Suprapubic skin (tissue), 4 donors: ENCODE results near the gene GSTT2B. TPM values are rescaled to one million over a fixed set of nuclear protein-coding genes. Genes with fewer than 3 reads are reported as not detected.
"Not testable (repeated sequence)": the region's sequence is repeated elsewhere in the genome, so short reads cannot be mapped to it uniquely, and the experiment has no call there.

Source experiments
- DNase-seq, 2 donors: peaks; one replicate each; pipeline ENCODE4 v3.0.0-alpha.2; 2019; ENCODE audit warnings: low spot score in 2 of 2
- H3K27ac ChIP-seq: fragments of 200-600 bp; sonication (generic); one replicate; pipeline ENCODE4 v1.5.1; 2019
- H3K27me3 ChIP-seq: fragments of 200-600 bp; sonication (generic); one replicate; pipeline ENCODE4 v1.5.1; 2019
- H3K36me3 ChIP-seq: fragments of 200-600 bp; sonication (generic); one replicate; pipeline ENCODE4 v1.5.1; 2019
- H3K4me1 ChIP-seq: fragments of 200-600 bp; sonication (generic); one replicate; pipeline ENCODE4 v1.5.1; 2019
- H3K4me3 ChIP-seq: fragments of 200-600 bp; sonication (generic); one replicate; pipeline ENCODE4 v1.5.1; 2019; ENCODE audit warnings: mild to moderate bottlenecking
- H3K9me3 ChIP-seq: fragments of 200-600 bp; sonication (generic); one replicate; pipeline ENCODE4 v1.5.1; 2019
- CTCF ChIP-seq, 2 donors: fragments of 200-600 bp in 1 of 2; fragments of 450-650 bp in 1 of 2; sonication (generic) in 1 of 2; IDR thresholded peaks; one replicate each; pipeline ENCODE4 v1.5.1; 2016 to 2019; ENCODE audit warnings: antibody characterized with exemption in 2 of 2, mild to moderate bottlenecking in 1 of 2, moderate library complexity in 1 of 2
- EP300 ChIP-seq: sonication (generic); formaldehyde crosslinking; IDR thresholded peaks from one replicate; pipeline ENCODE4 v1.6.1; 2017; ENCODE audit warnings: antibody characterized with exemption
- POLR2A ChIP-seq, 2 donors: fragments of 450-650 bp; IDR thresholded peaks; one replicate each; pipeline ENCODE4 v1.6.1; 2017; ENCODE audit warnings: antibody characterized with exemption in 2 of 2, mild to moderate bottlenecking in 2 of 2, moderate library complexity in 2 of 2
- POLR2AphosphoS5 ChIP-seq, 3 donors: sonication (generic); formaldehyde crosslinking; IDR thresholded peaks; one replicate each; pipeline ENCODE4 v1.6.1; 2017; ENCODE audit warnings: antibody characterized with exemption in 3 of 3
- WGBS: methylation state at CpG from one replicate; pipeline ENCODE4 v1.1.5; 2018; 5-methylcytosine and 5-hydroxymethylcytosine counted together
- total RNA-seq, 4 donors: library from RNA; depleted of rRNA; stranded (reverse); fragments of >200 nt; gene quantifications; one replicate each; pipeline ENCODE4 v1.1.0, GENCODE V29; 2016

GSTT2B gene
- total RNA-seq, 4 donors from 2014 or later: 3.2 to 13.5 (median 6.7) TPM

DNA sequence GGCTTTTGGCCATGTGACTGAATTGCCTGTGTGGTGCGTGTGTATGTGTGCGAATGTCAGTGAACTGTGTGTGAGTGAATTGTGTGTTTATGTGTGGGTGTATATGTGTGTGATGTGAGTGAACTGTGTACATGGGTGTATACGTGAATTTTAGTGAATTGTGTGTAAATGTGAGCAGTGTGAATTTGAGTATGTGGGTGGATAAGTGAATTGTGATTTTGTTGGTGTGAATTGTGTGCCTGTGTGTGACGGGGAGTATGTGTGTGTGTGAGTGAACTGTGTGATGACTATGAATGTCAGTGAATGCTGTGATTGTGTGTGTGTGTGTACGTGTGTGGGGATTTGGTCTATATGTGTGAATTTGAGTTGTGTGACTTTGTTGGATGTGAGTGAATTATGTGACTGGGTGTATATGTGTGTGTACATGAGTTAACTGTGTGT lies 9.2 kb upstream of the GSTT2B start:
- TF ChIP-seq EP300 (no peak), POLR2A (IDR thresholded peaks at IDR 0.05) (no peak), POLR2AphosphoS5 (IDR thresholded peaks at IDR 0.05) (no peak), CTCF (IDR thresholded peaks at IDR 0.05) (no peak)
- Histone ChIP-seq H3K36me3 (peaks cover 23% of the 10 kb centered on the region), H3K9me3 (no peaks in the 10 kb centered on the region), H3K4me1 (peaks cover 3% of the 10 kb centered on the region), H3K27ac (no peak overlapping the region), H3K27me3 (no peaks in the 10 kb centered on the region), H3K4me3 (no peak overlapping the region)
- 73% methylated on average over 5 of the region's 5 CpGs for WGBS
- DNase-seq: no peak

DNA sequence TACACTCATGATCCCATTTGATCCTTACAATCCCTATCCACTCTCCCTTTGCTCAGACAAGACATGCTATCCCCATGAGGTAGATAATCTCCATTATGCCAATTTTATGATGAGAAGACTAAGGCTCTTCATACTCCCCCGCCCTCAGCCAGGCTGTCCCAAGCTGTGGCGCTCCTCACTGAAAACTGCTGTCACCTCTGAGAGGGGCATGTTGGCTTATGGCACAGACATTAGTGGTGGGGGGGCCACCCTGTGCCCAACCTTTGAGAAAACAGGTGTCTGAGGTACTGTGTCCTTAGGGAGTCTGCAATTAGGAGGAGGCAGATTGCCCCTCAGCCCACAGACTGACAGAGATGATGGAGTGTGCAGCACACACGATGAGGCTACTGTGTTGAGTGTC lies 8.1 kb upstream of the GSTT2B start:
- Histone ChIP-seq H3K27me3 (no peaks in the 10 kb centered on the region), H3K36me3 (peaks cover 23% of the 10 kb centered on the region), H3K4me1 (peaks cover 3% of the 10 kb centered on the region), H3K9me3 (no peaks in the 10 kb centered on the region), H3K27ac (no peak overlapping the region), H3K4me3 (no peak overlapping the region)
- DNase-seq: no peak
- WGBS: 90% methylated on average over 2 of the region's 3 CpGs
- TF ChIP-seq CTCF (IDR thresholded peaks at IDR 0.05) (no peak), POLR2A (IDR thresholded peaks at IDR 0.05) (no peak), POLR2AphosphoS5 (IDR thresholded peaks at IDR 0.05) (no peak), EP300 (no peak)

DNA sequence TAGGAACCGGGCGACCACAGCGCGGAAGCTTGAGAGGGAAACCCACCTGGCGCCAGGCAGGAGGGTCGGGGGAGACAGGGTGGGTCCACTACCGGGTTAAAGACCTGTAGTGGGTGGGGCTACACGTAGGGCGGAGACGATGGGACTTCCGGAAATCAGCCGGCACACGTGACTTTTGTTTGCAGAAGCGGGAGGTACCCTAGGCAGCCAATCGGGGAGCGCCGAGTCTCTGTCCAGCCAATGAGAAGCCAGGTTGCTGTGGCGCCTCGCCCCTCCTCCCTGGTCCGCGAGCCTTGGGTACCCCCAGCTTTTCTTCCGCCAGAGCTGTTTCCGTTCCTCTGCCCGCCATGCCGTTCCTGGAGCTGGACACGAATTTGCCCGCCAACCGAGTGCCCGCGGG lies 5.6 kb upstream of the GSTT2B start, which contains the start of gene DDTL:
TSS of gene DDTL (plus strand) at position 321 of the 400 bp plus-strand sequence. CDS start at position 348, 27 bp downstream.
- peaks cover 20% of the 10 kb centered on the region for H3K36me3 ChIP-seq
- not testable (repeated sequence) for H3K27ac ChIP-seq, H3K27me3 ChIP-seq, H3K4me3 ChIP-seq, H3K9me3 ChIP-seq, H3K4me1 ChIP-seq, DNase-seq
- whole genome bisulfite sequencing: no CpG with 5 or more reads among the region's 30 CpGs

GRCh38 chr22:23966094-23966493 lies 5.1 kb upstream of the GSTT2B start:
- not testable (repeated sequence) for H3K4me3 ChIP-seq, H3K27me3 ChIP-seq, DNase-seq, H3K27ac ChIP-seq, H3K9me3 ChIP-seq, H3K4me1 ChIP-seq
- WGBS: no CpG with 5 or more reads among the region's 18 CpGs
- H3K36me3 ChIP-seq: peaks cover 15% of the 10 kb centered on the region

- H3K27ac ChIP-seq, H3K36me3 ChIP-seq, H3K4me1 ChIP-seq, H3K27me3 ChIP-seq, H3K4me3 ChIP-seq, H3K9me3 ChIP-seq: not testable (repeated sequence)
- WGBS: 22% methylated on average over 12 of the region's 12 CpGs
- peak; percentile 83 to 87 for DNase-seq
- peak; percentile 80 to 86 for TF ChIP-seq CTCF (IDR thresholded peaks at IDR 0.05)
These were observed 4.6 kb downstream of the GSTT2B start for GRCh38 chr22:23956301-23956900.

DNA sequence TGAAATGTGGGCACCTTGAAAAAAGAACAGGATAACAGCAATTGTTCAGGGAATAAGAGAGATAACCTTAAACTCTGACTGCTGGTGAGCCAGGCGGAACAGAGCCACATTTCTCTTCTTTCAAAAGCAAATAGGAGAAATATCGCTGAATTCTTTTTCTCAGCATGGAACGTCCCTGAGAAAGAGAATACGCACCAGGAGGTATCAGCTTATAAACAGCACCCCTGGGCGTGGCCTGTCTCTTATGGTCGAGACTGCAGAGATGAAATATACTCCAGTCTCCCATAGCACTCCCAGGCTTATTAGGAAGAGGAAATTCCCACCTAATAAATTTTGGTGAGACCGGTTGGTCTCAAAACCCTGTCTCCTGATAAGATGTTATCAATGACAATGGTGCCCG lies 5.1 kb downstream of the GSTT2B start:
- H3K27ac ChIP-seq, H3K9me3 ChIP-seq, H3K4me1 ChIP-seq, H3K4me3 ChIP-seq, DNase-seq, H3K36me3 ChIP-seq, H3K27me3 ChIP-seq: not testable (repeated sequence)
- 66% methylated on average over 8 of the region's 8 CpGs for WGBS

GRCh38 chr22:23954991-23955305 lies 6.0 kb downstream of the GSTT2B start:
- H3K27ac ChIP-seq, H3K36me3 ChIP-seq, H3K9me3 ChIP-seq, H3K27me3 ChIP-seq, H3K4me1 ChIP-seq, DNase-seq, H3K4me3 ChIP-seq: not testable (repeated sequence)
- 76% methylated on average over 6 of the region's 6 CpGs for WGBS

GRCh38 chr22:23954193-23954990 lies 6.6 kb downstream of the GSTT2B start:
- not testable (repeated sequence) for H3K4me1 ChIP-seq, H3K27ac ChIP-seq, H3K9me3 ChIP-seq, H3K27me3 ChIP-seq, H3K36me3 ChIP-seq, H3K4me3 ChIP-seq, DNase-seq
- WGBS: 80% methylated on average over 8 of the region's 8 CpGs

- WGBS: 69% methylated on average over 4 of the region's 4 CpGs
- H3K9me3 ChIP-seq, DNase-seq, H3K27ac ChIP-seq, H3K4me3 ChIP-seq, H3K4me1 ChIP-seq, H3K27me3 ChIP-seq, H3K36me3 ChIP-seq: not testable (repeated sequence)
These were observed 7.5 kb downstream of the GSTT2B start for GRCh38 chr22:23953485-23953884.

DNA sequence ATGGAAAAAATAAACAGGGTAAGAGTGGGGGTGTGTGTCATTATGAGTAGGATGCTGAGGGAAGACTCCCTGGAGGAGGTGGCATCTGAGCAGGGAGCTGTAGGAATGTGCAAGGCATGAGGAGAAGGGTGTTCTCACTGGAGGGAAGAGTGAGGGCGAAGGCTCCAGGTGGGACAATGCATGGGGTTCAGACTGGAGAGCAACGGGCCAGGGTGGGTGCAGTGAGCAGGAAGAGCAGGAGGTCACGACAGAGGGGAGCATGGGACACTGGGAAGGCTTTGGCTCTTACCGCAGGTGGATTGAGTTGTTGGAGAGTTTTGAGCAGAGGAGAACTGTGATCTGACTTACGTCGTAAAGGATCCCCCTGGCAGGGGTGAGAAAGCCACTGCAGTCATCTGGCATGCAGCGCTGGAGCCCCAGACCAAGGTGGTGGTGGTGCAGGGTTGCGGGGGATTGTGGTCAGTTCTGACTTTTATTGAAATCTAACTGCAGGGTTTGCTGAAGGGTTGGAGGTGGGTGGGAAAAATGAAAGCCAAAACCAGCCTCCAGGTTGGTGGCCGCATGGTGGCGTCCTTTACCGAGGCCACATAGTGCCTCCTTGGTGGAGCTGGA lies 8.1 kb downstream of the GSTT2B start:
- H3K4me1 ChIP-seq, H3K27ac ChIP-seq, H3K9me3 ChIP-seq, H3K36me3 ChIP-seq, H3K4me3 ChIP-seq, H3K27me3 ChIP-seq: not testable (repeated sequence)
- WGBS: 71% methylated on average over 11 of the region's 11 CpGs
- peak in 1 of 2 donors; percentile 72 for DNase-seq
